ENCODE measurements around the gene CD300LD. TPM values are rescaled to one million over a fixed set of nuclear protein-coding genes. Genes with fewer than 3 reads are reported as not detected.

CD300LD gene
- total and polyA plus RNA-seq, 2 donors (not counting 1 experiment from before 2014, with no cell fraction given): not detected

DNA sequence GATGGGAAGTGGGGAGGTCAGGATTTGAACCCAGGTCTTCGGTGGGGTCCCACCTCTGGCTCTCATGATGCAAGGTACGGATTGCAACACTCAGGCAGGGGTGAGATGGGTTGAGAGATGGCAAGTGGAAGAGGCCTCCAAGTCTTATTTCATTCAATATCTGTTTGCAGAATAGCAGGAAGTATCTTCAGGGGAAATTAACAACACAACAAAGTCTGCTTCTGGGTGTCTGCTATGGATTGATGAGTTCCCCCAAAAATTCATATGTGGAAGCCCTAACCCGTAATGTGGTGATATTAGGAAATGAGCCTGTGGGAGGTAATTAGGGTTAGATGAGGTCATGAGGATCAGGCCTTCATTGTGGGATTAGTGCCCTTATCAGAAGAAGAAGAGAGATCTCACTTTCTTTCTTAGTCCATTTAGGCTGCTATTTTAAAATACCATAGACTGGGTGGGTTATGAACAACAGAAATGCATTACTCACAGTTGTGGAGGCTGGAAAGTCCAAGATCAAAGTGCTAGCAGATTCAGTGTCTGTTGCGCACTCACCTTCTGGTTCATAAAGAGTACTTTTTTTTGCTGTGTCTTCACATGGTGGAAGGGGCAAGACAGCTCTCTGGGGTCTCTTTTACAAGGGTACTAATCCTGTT, 20.3 kb downstream of the CD300LD start:
- Histone ChIP-seq H3K4me3 (replicated peaks in 1 of 4; ENCODE audit: control extremely low read depth in 1 of 4, insufficient read depth in 1 of 4, low read depth in 3 of 4, low read length in 4 of 4) (no peak overlapping the region), H3K9ac (ENCODE audit: insufficient read depth, low read length) (no peak overlapping the region), H3K4me1 (ENCODE audit: control insufficient read depth, extremely low read depth, insufficient read depth, low read length) (no peaks in the 10 kb centered on the region), H4K20me1 (ENCODE audit: control insufficient read depth, extremely low read depth, insufficient read depth, low read length) (no peaks in the 10 kb centered on the region), H3K27me3 (ENCODE audit: control insufficient read depth, insufficient read depth, low read length) (no peaks in the 10 kb centered on the region), H3K27ac (ENCODE audit: insufficient read depth, low read length) (no peak overlapping the region), H3K4me2 (ENCODE audit: extremely low read depth, insufficient read depth, low read length) (no peak overlapping the region), H2AFZ (ENCODE audit: low read length) (no peak overlapping the region), H3K79me2 (ENCODE audit: control insufficient read depth, insufficient read depth, low read length) (no peaks in the 10 kb centered on the region), H3K9me3 (ENCODE audit: control insufficient read depth, insufficient read depth, low read depth, low read length) (no peaks in the 10 kb centered on the region), H3K36me3 (ENCODE audit: control insufficient read depth, insufficient read depth, low read length) (no peaks in the 10 kb centered on the region)
- no peak for DNase-seq (ENCODE audit: low read depth in 2 of 2)
- TF ChIP-seq CTCF (conservative IDR thresholded peaks at IDR 0.05 in 1 of 2, IDR thresholded peaks at IDR 0.05 in 1 of 2; ENCODE audit: low read depth in 1 of 2, low read length in 2 of 2) (no peak), EZH2 (IDR thresholded peaks at IDR 0.05; ENCODE audit: low read length, missing control alignments) (no peak)

GRCh38 chr17:74569020-74570003, 22.8 kb downstream of the CD300LD start:
- Histone ChIP-seq H3K9me3 (ENCODE audit: control insufficient read depth, insufficient read depth, low read depth, low read length) (no peaks in the 10 kb centered on the region), H3K4me1 (ENCODE audit: control insufficient read depth, extremely low read depth, insufficient read depth, low read length) (no peaks in the 10 kb centered on the region), H2AFZ (ENCODE audit: low read length) (no peak overlapping the region), H4K20me1 (ENCODE audit: control insufficient read depth, extremely low read depth, insufficient read depth, low read length) (no peaks in the 10 kb centered on the region), H3K4me3 (replicated peaks in 1 of 4; ENCODE audit: control extremely low read depth in 1 of 4, insufficient read depth in 1 of 4, low read depth in 3 of 4, low read length in 4 of 4) (no peak overlapping the region), H3K4me2 (ENCODE audit: extremely low read depth, insufficient read depth, low read length) (no peak overlapping the region), H3K9ac (ENCODE audit: insufficient read depth, low read length) (no peak overlapping the region), H3K36me3 (ENCODE audit: control insufficient read depth, insufficient read depth, low read length) (no peaks in the 10 kb centered on the region), H3K79me2 (ENCODE audit: control insufficient read depth, insufficient read depth, low read length) (no peaks in the 10 kb centered on the region), H3K27ac (ENCODE audit: insufficient read depth, low read length) (no peak overlapping the region), H3K27me3 (ENCODE audit: control insufficient read depth, insufficient read depth, low read length) (no peaks in the 10 kb centered on the region)
- DNase-seq (ENCODE audit: low read depth in 2 of 2): peak; percentile 82 to 100
- TF ChIP-seq CTCF (conservative IDR thresholded peaks at IDR 0.05 in 1 of 2, IDR thresholded peaks at IDR 0.05 in 1 of 2; ENCODE audit: low read depth in 1 of 2, low read length in 2 of 2) (no peak), EZH2 (IDR thresholded peaks at IDR 0.05; ENCODE audit: low read length, missing control alignments) (no peak)

DNA sequence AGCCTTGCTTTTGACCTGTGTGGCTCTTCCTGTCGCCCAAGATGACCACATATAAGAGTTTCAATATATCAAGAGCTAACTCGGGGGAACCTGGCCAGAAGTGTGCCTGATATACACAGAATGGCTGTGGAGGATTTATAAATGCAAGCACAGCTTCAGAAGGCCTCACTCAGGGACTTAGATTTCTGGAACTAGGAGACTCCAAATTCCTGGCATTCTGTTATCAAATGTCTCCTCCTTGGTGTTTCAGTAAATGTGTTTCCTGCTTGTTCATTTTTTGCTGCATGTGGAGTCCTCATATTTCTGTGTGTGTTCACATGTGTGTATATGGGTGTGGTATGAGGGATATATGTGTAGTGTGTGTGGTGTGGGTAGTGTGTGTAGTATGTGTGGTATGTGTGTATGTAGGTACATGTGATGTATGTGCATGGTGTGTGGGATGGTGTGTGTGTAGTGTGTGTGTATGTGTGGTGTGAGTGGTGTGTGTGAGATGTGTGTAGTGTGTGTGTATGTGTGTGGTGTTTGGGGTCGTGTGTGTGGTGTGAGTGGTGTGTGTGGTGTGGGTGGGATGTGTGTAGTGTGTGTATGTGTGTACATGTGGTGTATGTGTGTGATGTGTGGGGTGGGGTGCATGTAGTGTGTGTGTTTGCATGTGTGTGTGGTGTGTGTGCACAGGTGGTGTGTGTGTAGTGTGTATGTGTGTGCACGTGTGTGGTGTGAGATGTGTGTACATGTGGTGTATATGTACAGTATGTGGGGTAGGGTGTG, 23.8 kb downstream of the CD300LD start:
- no peak overlapping the region for H3K27ac ChIP-seq (ENCODE audit: insufficient read depth, low read length)
- H3K79me2 ChIP-seq (ENCODE audit: control insufficient read depth, insufficient read depth, low read length): no peaks in the 10 kb centered on the region
- H3K4me1 ChIP-seq (ENCODE audit: control insufficient read depth, extremely low read depth, insufficient read depth, low read length): no peaks in the 10 kb centered on the region
- H3K27me3 ChIP-seq (ENCODE audit: control insufficient read depth, insufficient read depth, low read length): no peaks in the 10 kb centered on the region
- H3K9ac ChIP-seq (ENCODE audit: insufficient read depth, low read length): no peak overlapping the region
- no peak overlapping the region for H3K4me2 ChIP-seq (ENCODE audit: extremely low read depth, insufficient read depth, low read length)
- H3K36me3 ChIP-seq (ENCODE audit: control insufficient read depth, insufficient read depth, low read length): no peaks in the 10 kb centered on the region
- no peak overlapping the region for H2AFZ ChIP-seq (ENCODE audit: low read length)
- peak in 1 of 2 donors; percentile 83 for DNase-seq (ENCODE audit: low read depth in 2 of 2)
- no peaks in the 10 kb centered on the region for H3K9me3 ChIP-seq (ENCODE audit: control insufficient read depth, insufficient read depth, low read depth, low read length)
- TF ChIP-seq EZH2 (IDR thresholded peaks at IDR 0.05; ENCODE audit: low read length, missing control alignments) (no peak), CTCF (conservative IDR thresholded peaks at IDR 0.05 in 1 of 2, IDR thresholded peaks at IDR 0.05 in 1 of 2; ENCODE audit: low read depth in 1 of 2, low read length in 2 of 2) (no peak)
- no peaks in the 10 kb centered on the region for H4K20me1 ChIP-seq (ENCODE audit: control insufficient read depth, extremely low read depth, insufficient read depth, low read length)
- no peak overlapping the region for H3K4me3 ChIP-seq (replicated peaks in 1 of 4; ENCODE audit: control extremely low read depth in 1 of 4, insufficient read depth in 1 of 4, low read depth in 3 of 4, low read length in 4 of 4)
